ENCODE measurements around the gene NPHP4. TPM values are rescaled to one million over a fixed set of nuclear protein-coding genes. Genes with fewer than 3 reads are reported as not detected.

The NPHP4 gene
- total RNA-seq, 1 experiment from 2014 or later, result 20.0 TPM

- DNase-seq (ENCODE audit: low read depth, low spot score), result no peak
- H2AFZ ChIP-seq (ENCODE audit: low read depth, low read length, poor library complexity, severe bottlenecking), result no peak overlapping the region
- no TSS peak for BruUV-seq (replicated peaks)
- H3K9me2 ChIP-seq (ENCODE audit: insufficient read depth), result no peaks in the 10 kb centered on the region
- no peaks in the 10 kb centered on the region for H3K79me2 ChIP-seq (ENCODE audit: insufficient read depth, low read length)
- H3K4me1 ChIP-seq (ENCODE audit: control insufficient read depth in 1 of 2, insufficient read depth in 2 of 2, low read length in 2 of 2), result no peaks in the 10 kb centered on the region
- no peaks in the 10 kb centered on the region for H3K36me3 ChIP-seq (ENCODE audit: control insufficient read depth in 1 of 2, insufficient read depth in 2 of 2, low read length in 2 of 2)
- H3K9me3 ChIP-seq (ENCODE audit: control insufficient read depth in 1 of 2, insufficient read depth in 1 of 2, low read depth in 1 of 2, low read length in 2 of 2), result no peaks in the 10 kb centered on the region
- POLR2A ChIA-PET, result no interaction called here
- H3K4me2 ChIP-seq (ENCODE audit: low read length), result no peak overlapping the region
- H3K27me3 ChIP-seq (ENCODE audit: insufficient read depth, low read length), result peaks cover 20% of the 10 kb centered on the region
- H3K9ac ChIP-seq (ENCODE audit: low read length), result no peak overlapping the region
- H4K20me1 ChIP-seq (ENCODE audit: insufficient read depth), result no peaks in the 10 kb centered on the region
- CTCF ChIA-PET, result no interaction called here
- intact Hi-C loops (cut with micrococcal nuclease), result no loop called here
- no peak for ATAC-seq
- no peak for TF ChIP-seq FOSL1 (IDR thresholded peaks at IDR 0.05; ENCODE audit: low read depth)
- no peak for TF ChIP-seq EZH2 (IDR thresholded peaks at IDR 0.05)
- TF ChIP-seq POLR2A (IDR thresholded peaks at IDR 0.05; ENCODE audit: borderline replicate concordance, extremely low read depth, insufficient read depth, insufficient read length), result no peak
- no peak for TF ChIP-seq REST (IDR thresholded peaks at IDR 0.05; ENCODE audit: low read depth)
- no peak for TF ChIP-seq CBX3 (IDR thresholded peaks at IDR 0.05; ENCODE audit: low read depth)
- RAD21 ChIA-PET (ENCODE audit: low non-redundant PET in 1 of 2, low total read pairs in 2 of 2, uncharacterized antibody in 2 of 2, unreplicated experiment in 2 of 2), result no interaction called here
- H3K27ac ChIP-seq (ENCODE audit: low read depth, low read length), result no peak overlapping the region
- no peak overlapping the region for H3K4me3 ChIP-seq (replicated peaks in 1 of 2; ENCODE audit: low read depth in 1 of 2, low read length in 2 of 2)
Measured at GRCh38 chr1:5813480-5813879, 178.7 kb downstream of the NPHP4 start.

Small RNA genes within 50 kb of the gene (microRNA-seq; reads per million reads assigned to microRNA genes)
- gene MIR4689 (ENCODE audit: borderline number of aligned reads), result 3.6 reads per million

Other genes starting within 250 kb of the NPHP4 start
- 18.1 TPM for gene KCNAB2, start 53.5 kb upstream of the NPHP4 start, total RNA-seq (2021; ENCODE audit: unreplicated experiment)
- gene CHD5, start 187.9 kb upstream of the NPHP4 start, total RNA-seq (2021; ENCODE audit: unreplicated experiment), result 6.1 TPM
- gene RPL22, start 207.2 kb upstream of the NPHP4 start, total RNA-seq (2021; ENCODE audit: unreplicated experiment), result 456 TPM
- gene RNF207, start 213.7 kb upstream of the NPHP4 start, total RNA-seq (2021; ENCODE audit: unreplicated experiment), result 61.2 TPM
- gene ICMT, start 243.5 kb upstream of the NPHP4 start, total RNA-seq (2021; ENCODE audit: unreplicated experiment), result 70.9 TPM